Activated CD4-positive, alpha-beta T cell treated with anti-CD3 and anti-CD28 coated beads for 48 hours (primary cell): ENCODE data around the gene APOC3.

Source experiments
- DNase-seq: peaks from one replicate; pipeline ENCODE4 v3.0.0-alpha.2; 2020

Gene APOC3

DNA sequence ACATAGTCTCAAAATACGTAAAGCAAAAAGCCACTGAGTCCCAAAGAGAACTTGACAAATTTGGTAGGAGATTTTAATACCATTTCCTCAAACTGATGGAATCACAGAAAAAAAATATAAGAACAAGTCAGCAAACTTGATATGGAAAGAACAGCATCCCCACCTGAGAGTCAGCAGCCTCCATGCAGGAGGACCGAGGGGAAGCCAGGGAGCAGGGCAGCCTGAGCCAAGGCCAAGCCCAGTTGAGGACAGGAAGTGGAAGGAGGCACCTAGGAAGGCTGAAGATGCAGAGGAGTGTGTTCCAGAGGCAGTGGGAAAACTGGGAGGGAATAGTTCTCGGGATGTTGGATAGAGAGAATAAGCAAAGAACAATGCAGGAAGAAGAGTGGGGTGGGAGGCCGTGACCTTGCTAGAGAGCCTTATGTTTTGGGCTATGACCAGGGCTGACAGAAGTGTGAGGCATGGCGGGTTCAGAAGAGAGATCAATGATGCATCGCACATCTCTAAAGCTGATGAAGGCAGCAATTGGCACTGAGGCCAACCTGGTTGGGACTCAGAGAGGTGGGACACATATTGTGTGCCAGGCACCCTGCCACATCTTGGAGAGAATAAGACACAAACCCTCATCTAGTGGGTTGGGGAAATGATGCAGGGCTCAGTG is 22.0 kb upstream of the APOC3 start:
- DNase-seq = no peak

DNA sequence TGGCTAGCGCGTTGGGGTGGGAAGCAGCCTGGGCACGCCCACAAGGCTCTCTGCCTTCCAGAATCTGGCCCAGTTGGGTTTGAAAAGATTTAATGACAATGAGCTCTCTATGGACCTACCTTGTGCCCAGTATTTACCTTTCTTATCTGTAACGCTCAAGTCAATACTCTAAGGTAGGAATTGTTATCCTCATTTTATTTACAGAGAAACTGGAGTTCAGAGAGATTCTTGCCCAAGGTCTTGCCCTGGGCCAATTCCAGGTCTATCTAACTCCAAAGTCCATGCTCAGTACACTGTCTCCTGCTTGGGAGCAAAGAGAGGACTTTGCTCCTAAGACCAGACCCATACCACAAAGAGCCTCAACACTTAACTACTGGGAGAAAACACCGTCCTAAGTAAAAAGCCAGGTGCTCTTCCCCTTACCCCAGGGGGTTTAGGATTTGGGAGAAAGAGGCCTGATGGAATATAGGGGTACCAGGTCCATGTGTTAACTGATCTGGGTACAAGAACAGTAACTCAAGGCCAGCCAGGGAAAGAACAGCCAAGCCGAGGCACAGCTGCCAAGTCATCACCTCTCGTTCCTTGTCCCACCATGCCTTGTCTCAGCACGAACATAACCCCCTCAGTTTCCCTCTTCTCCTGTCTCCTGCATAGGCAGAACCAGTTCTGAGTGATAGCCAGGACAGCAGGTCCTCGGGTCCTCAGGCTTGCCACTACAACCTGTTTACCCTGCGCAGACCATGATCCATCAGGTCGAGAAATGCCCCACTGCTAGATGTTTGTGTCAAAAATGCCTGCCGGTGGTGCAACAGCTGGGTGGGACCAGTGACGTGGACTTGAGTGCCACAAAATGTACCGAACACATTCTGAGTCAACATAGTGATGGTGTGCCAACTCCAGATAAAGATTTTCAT is 21.2 kb upstream of the APOC3 start:
- no peak for DNase-seq

DNA sequence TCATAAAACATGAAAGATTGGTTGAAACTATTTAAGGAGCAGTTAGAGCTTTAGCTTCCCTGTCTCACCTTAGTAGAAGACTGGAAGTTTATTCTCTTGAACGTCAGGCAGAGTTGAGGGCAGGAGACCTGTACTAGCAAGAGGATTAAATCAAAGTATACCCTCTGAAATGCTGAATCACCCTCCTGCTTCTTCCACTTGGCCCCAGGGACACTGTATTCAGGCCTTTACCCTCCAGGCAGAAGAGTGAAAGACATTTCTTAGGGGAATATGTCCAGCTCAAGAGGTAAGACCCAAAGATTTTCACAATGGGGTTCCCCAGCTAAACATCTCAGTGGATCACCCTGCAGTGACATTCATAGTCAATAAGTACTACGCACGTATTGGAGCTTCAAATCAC is 18.5 kb upstream of the APOC3 start:
- DNase-seq = no peak

DNA sequence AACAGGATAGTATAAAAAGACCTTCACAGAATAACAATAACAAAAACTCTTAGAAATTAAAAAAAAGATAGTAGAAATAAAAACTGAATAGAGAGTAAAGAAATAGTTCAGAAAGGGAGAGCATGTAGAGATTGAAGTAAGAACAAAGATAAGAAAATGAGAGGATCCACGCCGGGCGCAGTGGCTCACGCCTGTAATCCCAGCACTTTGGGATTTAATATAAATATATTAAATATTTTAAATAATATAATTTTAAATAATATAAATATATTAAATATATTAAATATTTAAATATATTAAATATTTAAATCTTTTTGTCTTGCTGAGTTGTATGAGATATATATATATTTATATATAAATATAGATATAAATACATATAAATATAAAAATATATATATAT is 17.6 kb upstream of the APOC3 start:
- no peak for DNase-seq

DNA sequence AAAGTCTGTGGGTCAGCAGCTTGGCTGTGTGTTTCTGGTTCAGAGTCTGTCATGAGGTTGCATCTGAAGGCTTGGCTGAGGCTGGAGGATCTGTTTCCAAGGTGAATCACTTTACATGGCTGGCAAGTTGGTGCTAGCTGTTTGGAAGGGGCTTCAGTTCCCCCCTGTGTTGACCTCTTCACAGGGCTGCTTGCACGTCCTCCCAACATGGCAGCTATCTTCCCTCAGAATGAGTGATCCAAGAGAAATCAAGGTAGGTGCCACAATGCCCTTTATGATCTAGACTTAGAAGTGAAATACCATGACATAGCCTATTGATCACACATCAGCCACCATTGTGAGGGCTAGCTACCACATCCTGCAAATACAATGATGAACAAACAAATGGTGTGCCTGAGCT is 16.5 kb upstream of the APOC3 start:
- no peak for DNase-seq

DNA sequence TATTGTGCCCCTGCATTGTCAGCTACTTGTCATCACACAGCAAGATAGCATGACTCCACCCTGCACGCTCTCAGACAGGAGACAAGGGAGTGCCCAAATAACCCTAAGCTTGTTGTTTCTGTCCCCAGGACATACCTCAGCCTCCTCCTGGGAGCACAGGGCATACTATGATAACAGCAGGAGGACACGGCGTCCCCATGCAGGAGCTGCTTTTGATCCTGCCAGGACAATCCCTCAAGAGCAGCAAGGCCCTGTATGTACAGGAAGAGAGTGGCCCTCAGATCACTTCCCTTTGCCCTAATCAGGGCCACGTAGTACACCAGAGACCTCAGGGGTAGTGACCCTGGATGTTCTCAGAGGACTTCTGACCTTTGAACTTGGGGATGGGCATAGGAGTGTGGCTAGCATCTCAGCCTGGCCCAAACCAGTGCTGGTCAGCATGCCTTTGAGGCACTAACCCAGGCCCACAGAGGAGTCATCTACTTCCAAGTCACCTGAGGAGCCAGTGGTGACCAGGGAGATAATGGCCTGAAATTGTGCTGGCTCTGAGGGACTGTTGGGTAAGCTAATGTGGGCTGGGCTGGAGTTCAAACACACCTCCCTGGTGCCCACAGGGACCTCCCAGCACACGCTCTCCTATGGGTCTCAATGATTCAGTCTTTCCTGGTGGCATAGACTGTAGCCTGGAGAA is 15.8 kb upstream of the APOC3 start:
- DNase-seq = no peak

DNA sequence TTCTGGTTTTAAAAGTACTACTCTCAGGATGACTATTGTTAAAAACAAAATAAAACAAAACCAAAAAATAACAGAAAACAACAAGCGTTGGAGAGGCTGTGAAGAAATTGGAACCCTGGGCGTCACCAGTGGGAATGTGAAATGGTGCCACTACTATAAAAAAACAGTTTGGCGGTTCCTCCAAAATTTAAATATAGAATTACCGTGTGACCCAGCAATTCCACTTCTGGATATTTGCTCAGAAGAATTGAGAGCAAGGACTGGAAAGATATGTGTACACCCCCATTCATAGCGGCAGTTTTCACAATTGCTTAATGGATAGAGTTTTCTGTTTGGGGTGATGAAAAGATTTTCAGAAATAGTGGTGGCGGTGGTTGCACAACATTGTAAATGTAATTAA is 15.2 kb upstream of the APOC3 start:
- DNase-seq = no peak

DNA sequence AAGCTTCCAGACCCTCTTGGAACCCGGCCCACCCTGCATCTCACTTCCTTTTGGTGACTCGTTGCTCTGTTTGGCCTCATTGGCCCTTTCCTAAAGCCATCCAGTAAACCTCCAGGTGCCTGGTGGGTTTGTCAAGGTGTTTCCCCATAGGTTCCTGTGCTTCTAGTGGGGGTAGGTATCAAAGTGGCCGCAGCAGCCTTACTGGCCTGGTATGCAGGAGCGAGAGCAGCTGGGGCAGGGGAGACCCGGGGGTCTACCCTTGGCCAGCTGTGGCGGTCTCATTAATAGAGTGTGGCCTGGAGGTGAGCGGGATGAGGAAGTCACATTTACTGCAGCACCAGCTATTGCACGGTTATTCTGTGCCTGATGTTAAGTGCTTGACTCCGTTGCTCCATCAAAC is 10.7 kb upstream of the APOC3 start:
- DNase-seq = no peak

DNA sequence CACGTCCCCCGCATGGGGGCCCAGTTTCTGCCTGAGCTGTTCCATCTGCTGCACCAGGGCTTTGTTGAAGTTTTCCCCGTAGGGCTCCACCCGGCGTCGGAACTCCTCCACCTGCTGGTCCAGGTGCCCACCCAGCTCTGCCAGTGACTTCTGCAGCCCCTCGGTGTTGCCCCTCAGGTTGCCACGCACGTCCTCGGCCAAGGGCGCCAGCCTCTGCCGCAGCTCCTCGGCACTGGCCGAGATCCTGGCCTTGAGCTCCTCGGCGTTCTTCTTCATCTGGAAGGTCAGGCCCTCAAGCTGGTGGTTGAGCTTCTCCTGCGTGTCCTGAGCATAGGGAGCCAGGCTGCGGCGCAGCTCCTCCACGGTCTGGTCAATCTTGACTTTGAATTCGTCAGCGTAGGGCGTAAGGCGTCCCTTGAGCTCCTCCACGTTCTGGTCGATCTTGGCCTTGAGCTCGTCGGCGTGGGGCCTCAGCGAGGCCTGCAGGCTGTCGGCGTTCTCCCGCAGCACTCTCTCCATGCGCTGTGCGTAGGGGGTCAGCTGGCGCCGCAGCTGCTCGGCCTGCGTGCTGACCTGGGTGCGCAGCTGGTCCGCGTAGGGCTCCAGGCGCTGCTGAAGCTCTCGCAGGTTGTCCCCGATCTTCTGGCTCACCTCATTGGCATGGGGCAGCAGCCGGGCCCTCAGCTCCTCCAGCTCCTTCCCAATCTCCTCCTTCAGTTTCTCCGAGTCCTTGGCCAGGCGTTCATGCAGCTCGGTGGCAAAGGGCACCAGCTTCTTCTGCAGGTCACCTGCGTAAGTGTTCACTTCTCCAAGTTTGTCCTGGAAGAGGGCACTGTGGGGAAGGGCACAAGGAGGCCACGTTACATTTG is 8.4 kb upstream of the APOC3 start:
- DNase-seq = no peak

DNA sequence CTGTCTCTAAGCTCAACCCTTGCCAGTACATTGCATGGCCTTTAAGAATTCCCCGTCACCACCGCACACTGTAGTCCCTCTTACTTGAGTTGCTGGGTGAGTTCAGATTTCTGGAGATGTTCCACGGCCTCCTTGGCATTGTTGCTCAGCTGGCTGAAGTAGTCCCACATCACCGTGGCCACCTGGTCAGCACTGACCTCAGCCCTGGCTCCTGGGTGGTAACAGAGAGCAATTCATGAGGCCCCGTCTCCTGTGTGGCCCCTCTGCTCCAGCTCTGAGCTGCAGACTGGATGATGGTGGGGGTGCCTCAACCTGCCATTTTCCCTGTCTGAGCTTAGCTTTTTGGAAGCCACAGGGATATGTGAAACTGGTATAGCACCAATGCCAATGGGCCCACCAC is 7.1 kb upstream of the APOC3 start:
- DNase-seq = no peak

DNA sequence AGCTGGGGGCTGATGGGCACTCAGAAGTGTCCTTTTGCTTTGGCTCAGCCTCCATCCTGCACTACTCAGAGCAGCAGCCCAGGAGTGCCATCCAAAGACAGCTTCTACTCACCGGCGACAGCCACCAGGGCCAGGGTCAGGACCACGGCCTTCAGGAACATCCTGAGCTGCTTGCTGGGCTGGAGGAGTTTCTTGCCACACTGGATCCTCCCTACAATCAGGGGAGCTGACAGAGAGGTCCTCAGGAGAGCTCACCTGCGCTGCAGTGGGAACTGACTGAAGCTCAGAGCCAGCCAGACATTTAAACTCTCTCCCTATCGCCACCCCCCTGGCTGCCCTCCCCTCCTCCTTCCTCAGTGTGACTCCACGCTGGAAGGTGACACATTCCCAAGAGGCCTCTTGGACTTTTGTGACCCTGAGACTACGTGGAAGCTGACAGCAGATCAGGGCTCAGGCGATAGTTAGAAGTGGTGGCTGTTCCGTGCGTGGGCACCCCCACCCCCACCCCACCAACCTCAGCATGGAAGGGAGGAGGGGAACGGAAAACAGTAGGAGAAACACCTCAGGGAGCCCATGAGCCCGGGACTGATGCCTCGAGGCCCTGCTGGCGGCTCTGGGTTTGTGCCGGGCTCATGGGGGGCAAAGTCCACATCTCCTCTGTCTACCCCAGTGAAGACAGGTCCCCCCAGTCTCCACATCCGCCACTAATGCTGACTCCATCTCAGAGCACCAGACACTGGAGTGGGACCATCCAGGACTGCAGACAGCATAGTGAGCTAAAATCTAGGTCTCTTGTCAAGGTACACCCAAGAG is 6.5 kb upstream of the APOC3 start, which contains the start of gene APOA4:
TSS of gene APOA4 (minus strand) at position 274 of the 813 bp plus-strand sequence. CDS start at position 161, 113 bp downstream.
- no peak for DNase-seq

DNA sequence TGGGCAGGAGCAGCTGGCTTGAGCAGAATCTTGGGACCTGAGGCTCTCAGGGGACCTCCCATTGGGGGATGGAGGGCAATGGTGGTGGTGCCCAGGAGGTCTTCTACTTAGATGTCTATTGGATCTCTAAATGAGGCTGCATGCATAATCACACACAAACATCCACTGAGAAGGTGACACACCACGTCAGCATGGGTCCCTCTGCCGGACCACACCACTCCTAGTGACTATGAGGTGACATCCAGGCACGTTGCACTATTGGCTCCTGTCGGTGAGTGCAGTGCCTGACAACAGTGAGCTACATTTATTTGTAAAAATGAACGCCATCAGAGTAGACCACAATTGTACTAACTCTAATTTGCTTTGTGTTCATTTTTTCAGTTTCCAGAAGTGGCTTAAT is 4.3 kb upstream of the APOC3 start:
- no peak for DNase-seq

DNA sequence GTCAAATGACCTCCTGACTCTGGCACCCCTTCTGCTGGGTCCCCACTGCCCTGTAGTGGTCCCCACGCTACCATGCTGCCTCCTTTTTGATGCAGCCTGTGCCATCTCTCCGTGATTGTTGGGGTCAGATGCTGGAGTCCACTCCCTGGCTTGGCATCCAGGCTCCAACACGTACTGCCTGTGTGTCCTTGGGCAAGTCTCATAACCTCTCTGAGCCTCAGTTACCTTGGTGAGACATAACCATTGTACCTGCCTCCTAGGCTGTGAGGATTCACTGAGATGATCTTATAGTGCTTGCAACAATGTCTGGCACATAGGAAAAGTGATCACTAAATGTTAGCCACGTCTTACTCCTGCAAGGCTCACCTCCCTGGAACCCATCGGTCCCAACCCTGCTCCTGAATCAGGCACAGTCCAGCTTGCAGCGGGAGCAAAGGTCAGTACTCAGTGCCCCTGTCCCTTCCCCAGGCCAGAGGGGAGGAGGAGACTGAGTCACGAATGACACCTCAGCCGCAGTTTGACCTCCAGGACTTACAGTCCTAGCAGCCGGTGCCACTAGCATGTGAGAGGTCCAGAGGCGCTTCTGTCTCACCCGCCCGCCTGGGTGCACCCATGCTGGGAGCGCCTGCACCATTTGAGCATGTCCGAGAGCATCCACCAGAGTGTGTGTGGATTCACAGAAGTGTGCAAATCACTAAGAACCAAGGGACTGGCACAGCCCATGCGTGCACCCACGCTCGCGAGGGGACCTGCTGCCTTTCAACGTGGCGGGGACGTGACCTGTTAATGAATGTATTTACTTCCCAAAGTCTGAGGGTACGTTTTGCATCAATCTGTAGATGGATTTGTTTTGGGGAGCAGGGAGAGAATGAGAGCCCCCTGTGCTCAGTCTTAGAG is 3.6 kb upstream of the APOC3 start:
- no peak for DNase-seq

DNA sequence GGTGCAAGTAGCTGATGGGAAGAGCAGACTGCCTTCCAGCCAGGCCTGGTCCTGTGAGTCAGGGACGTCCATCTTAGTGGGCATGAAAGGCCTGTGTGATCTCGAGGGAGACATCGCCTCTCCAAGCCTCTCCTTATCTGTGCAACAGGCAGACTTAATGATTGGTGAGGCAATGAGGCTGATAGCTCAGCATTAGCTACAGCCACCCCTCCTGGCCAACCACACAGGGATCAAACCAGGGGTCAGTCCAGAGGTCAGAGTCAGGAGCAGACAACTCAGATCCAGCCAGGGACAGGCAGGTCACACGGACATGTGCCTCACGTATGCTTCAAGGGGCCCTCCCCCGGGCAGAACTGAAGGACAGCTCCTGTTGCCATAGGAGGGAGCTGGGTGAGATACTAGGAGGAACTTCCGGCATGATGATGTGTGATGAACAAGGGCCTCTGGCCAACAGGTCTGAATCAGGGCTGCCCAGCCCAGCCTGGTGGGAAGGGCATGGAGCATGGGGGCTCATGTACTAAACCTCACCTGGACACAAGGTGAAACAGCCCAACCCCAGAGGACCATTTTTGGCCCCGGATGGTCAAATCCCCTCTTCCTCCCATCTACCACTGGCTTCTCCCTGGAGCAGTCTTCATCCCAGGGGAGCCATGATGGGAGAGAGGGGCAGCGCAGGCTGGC is 2.8 kb upstream of the APOC3 start:
- DNase-seq = no peak

DNA sequence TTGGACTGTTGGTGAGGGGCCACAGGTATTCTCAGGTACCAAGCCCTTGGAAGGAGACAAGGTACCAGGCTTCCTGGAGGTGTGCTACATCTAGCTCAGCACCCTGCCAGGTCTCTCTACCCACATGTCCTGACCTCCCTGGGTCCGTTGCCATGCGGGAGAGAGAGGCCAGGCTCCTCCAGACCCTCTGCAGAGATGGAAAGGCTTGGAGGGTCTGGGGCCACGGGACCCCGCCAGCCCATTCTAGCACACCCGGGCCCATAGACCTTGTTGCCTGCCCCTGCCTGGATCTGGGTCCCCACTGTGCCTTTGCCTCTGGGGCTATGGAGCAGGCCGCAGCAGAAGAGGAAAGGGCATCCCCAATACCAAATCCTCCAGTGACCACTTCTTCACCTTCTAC is 2.2 kb upstream of the APOC3 start:
- DNase-seq = no peak

DNA sequence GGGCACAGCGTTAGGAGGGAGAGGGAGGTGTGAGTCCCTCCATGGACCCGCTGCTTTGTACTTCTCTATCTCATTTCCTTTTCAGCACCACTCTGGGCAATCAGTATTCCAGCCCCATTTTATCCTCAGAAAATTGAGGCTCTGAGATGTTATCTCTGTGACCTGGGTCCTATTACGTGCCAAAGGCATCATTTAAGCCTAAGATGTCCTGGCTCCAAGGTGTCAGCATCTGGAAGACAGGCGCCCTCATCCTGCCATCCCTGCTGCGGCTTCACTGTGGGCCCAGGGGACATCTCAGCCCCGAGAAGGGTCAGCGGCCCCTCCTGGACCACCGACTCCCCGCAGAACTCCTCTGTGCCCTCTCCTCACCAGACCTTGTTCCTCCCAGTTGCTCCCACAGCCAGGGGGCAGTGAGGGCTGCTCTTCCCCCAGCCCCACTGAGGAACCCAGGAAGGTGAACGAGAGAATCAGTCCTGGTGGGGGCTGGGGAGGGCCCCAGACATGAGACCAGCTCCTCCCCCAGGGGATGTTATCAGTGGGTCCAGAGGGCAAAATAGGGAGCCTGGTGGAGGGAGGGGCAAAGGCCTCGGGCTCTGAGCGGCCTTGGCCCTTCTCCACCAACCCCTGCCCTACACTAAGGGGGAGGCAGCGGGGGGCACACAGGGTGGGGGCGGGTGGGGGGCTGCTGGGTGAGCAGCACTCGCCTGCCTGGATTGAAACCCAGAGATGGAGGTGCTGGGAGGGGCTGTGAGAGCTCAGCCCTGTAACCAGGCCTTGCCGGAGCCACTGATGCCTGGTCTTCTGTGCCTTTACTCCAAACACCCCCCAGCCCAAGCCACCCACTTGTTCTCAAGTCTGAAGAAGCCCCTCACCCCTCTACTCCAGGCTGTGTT is 829 bp upstream of the APOC3 start:
- no peak for DNase-seq

DNA sequence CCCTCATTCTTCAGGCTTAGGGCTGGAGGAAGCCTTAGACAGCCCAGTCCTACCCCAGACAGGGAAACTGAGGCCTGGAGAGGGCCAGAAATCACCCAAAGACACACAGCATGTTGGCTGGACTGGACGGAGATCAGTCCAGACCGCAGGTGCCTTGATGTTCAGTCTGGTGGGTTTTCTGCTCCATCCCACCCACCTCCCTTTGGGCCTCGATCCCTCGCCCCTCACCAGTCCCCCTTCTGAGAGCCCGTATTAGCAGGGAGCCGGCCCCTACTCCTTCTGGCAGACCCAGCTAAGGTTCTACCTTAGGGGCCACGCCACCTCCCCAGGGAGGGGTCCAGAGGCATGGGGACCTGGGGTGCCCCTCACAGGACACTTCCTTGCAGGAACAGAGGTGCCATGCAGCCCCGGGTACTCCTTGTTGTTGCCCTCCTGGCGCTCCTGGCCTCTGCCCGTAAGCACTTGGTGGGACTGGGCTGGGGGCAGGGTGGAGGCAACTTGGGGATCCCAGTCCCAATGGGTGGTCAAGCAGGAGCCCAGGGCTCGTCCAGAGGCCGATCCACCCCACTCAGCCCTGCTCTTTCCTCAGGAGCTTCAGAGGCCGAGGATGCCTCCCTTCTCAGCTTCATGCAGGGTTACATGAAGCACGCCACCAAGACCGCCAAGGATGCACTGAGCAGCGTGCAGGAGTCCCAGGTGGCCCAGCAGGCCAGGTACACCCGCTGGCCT is 641 bp downstream of the APOC3 start:
- no peak for DNase-seq

DNA sequence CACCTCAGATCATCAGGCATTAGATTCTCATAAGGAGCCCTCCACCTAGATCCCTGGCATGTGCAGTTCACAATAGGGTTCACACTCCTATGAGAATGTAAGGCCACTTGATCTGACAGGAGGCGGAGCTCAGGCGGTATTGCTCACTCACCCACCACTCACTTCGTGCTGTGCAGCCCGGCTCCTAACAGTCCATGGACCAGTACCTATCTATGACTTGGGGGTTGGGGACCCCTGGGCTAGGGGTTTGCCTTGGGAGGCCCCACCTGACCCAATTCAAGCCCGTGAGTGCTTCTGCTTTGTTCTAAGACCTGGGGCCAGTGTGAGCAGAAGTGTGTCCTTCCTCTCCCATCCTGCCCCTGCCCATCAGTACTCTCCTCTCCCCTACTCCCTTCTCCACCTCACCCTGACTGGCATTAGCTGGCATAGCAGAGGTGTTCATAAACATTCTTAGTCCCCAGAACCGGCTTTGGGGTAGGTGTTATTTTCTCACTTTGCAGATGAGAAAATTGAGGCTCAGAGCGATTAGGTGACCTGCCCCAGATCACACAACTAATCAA is 2.2 kb downstream of the APOC3 start:
- no peak for DNase-seq
